ENCODE measurements around the gene NPFFR1.

DNA sequence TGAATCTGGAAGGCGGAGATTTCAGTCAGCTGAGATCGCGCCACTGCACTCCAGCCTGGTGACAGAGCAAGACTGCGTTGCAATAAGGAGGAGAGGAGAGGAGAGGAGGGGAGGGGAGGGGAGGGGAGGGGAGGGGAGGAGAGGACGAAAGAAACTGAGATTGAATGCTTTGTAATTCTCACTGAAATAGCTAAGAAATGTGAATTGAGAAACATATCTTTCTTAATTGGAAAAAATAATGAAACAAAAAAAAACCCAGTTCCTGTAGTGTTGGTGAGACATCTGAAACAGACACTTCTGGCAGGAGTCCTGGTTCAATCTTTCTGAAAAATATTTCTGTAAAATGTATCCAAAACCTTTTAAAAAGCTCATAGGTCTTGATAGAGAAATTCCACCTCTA is 77.0 kb downstream of the NPFFR1 start:
- no peak for TF ChIP-seq POLR2A (IDR thresholded peaks at IDR 0.05)
- TF ChIP-seq, protein P1, sequence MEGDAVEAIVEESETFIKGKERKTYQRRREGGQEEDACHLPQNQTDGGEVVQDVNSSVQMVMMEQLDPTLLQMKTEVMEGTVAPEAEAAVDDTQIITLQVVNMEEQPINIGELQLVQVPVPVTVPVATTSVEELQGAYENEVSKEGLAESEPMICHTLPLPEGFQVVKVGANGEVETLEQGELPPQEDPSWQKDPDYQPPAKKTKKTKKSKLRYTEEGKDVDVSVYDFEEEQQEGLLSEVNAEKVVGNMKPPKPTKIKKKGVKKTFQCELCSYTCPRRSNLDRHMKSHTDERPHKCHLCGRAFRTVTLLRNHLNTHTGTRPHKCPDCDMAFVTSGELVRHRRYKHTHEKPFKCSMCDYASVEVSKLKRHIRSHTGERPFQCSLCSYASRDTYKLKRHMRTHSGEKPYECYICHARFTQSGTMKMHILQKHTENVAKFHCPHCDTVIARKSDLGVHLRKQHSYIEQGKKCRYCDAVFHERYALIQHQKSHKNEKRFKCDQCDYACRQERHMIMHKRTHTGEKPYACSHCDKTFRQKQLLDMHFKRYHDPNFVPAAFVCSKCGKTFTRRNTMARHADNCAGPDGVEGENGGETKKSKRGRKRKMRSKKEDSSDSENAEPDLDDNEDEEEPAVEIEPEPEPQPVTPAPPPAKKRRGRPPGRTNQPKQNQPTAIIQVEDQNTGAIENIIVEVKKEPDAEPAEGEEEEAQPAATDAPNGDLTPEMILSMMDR (IDR thresholded peaks at IDR 0.05 in 4 of 5, conservative IDR thresholded peaks at IDR 0.05 in 1 of 5) = no peak
